HG02623 (cell line): ENCODE results near the gene SMARCC2.
"Not testable (repeated sequence)": the region's sequence is repeated elsewhere in the genome, so short reads cannot be mapped to it uniquely, and the experiment has no call there.

ENCODE experiments used
- ATAC-seq: cut with Tn5 transposase; IDR thresholded peaks from one replicate; pipeline ENCODE4 v1.9.1; 2021; ENCODE audit warnings: moderate library complexity; ENCODE audit not compliant: unreplicated experiment

SMARCC2 gene

GRCh38 chr12:56165369-56165768 is 23.9 kb downstream of the SMARCC2 start:
- ATAC-seq, result no peak

GRCh38 chr12:56164345-56164729 is 24.9 kb downstream of the SMARCC2 start:
- ATAC-seq, result no peak

GRCh38 chr12:56163533-56164344 is 25.5 kb downstream of the SMARCC2 start:
- no peak for ATAC-seq

- ATAC-seq, result no peak
Observed at GRCh38 chr12:56162468-56163290, 26.6 kb downstream of the SMARCC2 start.

GRCh38 chr12:56161690-56162351 is 27.5 kb downstream of the SMARCC2 start:
- no peak for ATAC-seq

- no peak for ATAC-seq
Observed at GRCh38 chr12:56160894-56161689, 28.2 kb downstream of the SMARCC2 start.

GRCh38 chr12:56160193-56160763 is 29.0 kb downstream of the SMARCC2 start:
- ATAC-seq, result no peak

GRCh38 chr12:56159482-56160192 is 29.6 kb downstream of the SMARCC2 start:
- no peak for ATAC-seq

GRCh38 chr12:56158926-56159461 is 30.3 kb downstream of the SMARCC2 start:
- no peak for ATAC-seq

- ATAC-seq, result peak; percentile 79
Observed at GRCh38 chr12:56158029-56158925, 31.0 kb downstream of the SMARCC2 start, which contains the start of gene MYL6. TSS of gene MYL6 (plus strand) at chr12:56158359. CDS start at chr12:56158402, 43 bp downstream.

GRCh38 chr12:56157201-56158028 is 31.9 kb downstream of the SMARCC2 start:
- ATAC-seq, result peak; percentile 30

GRCh38 chr12:56156464-56157200 is 32.7 kb downstream of the SMARCC2 start:
- not testable (repeated sequence) for ATAC-seq

- no peak for ATAC-seq
Observed at GRCh38 chr12:56155256-56155845, 33.9 kb downstream of the SMARCC2 start.

GRCh38 chr12:56154818-56155217 is 34.5 kb downstream of the SMARCC2 start:
- ATAC-seq, result no peak

GRCh38 chr12:56154246-56154771 is 35.0 kb downstream of the SMARCC2 start:
- ATAC-seq, result no peak

GRCh38 chr12:56153678-56154065 is 35.6 kb downstream of the SMARCC2 start:
- no peak for ATAC-seq
